ENCODE data around the gene CTDP1.

The CTDP1 gene, protein sequence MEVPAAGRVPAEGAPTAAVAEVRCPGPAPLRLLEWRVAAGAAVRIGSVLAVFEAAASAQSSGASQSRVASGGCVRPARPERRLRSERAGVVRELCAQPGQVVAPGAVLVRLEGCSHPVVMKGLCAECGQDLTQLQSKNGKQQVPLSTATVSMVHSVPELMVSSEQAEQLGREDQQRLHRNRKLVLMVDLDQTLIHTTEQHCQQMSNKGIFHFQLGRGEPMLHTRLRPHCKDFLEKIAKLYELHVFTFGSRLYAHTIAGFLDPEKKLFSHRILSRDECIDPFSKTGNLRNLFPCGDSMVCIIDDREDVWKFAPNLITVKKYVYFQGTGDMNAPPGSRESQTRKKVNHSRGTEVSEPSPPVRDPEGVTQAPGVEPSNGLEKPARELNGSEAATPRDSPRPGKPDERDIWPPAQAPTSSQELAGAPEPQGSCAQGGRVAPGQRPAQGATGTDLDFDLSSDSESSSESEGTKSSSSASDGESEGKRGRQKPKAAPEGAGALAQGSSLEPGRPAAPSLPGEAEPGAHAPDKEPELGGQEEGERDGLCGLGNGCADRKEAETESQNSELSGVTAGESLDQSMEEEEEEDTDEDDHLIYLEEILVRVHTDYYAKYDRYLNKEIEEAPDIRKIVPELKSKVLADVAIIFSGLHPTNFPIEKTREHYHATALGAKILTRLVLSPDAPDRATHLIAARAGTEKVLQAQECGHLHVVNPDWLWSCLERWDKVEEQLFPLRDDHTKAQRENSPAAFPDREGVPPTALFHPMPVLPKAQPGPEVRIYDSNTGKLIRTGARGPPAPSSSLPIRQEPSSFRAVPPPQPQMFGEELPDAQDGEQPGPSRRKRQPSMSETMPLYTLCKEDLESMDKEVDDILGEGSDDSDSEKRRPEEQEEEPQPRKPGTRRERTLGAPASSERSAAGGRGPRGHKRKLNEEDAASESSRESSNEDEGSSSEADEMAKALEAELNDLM

DNA sequence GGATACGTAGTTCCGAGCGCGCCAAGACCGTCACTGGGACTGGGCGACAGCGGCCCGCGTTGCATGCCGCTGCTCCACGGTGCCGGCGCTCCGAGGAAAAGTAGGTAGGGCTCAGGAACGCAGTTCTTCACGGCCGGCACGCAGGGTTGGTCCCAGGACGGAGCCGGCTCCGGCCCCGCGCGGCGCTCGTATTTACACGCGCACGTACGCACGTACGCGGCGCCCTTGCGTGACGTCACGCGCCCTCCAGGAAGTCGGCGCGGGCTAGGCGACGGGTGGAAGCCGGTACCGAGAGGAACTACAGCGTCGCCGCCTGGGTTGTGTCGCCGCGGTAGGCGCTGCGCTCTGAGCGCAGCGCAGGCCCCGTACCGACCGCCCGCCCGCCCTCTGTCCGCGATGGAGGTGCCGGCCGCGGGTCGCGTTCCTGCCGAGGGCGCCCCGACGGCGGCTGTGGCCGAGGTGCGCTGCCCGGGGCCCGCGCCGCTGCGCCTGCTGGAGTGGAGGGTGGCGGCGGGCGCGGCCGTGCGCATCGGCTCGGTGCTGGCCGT is at the start of gene CTDP1:
Gene CTDP1 (plus strand): TSS at position 252 of the 548 bp plus-strand sequence. CDS start 145 bp downstream, at position 397.
- DNase-seq: peak; percentile 89 to 91

DNA sequence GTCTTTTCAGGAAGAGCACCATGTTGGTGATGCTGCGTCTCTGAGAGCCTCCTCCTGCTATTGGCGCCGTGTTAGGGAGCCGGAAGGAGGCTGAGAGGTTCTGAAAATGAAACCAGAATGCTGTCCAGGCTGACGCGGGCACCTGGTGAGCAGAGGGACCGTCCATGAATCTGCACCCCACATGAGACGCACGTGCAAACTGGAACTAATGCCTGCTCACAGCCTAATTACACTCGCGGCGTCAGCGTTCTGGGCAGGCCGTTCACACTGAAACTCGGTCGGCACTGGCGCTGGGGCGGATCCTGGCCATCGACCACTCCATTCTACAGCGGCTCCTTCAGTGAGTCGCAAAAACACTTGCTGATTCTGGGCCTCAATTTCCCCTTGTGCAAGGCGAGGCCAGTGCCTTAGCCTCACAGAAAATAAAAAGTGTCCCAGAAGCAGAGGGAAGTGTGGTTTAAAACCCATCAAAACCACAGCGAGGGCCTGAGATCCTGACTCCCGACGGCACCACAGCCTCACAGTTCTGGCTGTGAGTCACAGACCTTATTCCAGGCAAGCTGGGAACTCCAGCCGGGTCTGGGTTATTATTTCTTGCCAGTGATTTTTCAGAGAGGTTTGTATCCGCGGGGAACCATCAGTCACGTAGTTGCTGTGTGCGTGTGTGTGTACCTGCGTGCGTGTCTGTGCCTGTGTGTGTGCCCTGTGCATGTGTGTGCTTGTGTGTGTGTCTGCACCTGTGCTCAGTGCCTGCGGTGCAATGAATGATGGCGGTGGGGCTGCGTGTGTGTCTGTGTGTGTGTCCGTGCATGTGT is 49.1 kb upstream of the CTDP1 start:
- DNase-seq: no peak

DNA sequence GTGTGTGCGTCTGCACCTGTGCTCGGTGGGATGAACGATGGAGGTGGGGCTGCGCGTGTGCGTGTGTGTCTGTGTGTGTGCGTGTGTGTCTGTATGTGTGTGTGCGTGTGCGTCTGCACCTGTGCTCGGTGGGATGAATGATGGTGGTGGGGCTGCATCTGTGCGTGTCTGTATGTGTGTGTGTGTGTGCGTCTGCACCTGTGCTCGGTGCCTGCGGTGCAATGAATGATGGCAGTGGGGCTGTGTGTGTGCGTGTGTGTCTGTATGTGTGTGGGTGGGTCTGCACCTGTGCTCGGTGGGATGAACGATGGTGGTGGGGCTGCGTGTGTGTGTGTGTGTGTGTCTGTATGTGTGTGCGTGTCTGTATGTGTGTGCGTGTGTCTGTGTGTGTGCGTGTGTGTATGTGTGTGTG is 48.5 kb upstream of the CTDP1 start:
- DNase-seq: no peak

DNA sequence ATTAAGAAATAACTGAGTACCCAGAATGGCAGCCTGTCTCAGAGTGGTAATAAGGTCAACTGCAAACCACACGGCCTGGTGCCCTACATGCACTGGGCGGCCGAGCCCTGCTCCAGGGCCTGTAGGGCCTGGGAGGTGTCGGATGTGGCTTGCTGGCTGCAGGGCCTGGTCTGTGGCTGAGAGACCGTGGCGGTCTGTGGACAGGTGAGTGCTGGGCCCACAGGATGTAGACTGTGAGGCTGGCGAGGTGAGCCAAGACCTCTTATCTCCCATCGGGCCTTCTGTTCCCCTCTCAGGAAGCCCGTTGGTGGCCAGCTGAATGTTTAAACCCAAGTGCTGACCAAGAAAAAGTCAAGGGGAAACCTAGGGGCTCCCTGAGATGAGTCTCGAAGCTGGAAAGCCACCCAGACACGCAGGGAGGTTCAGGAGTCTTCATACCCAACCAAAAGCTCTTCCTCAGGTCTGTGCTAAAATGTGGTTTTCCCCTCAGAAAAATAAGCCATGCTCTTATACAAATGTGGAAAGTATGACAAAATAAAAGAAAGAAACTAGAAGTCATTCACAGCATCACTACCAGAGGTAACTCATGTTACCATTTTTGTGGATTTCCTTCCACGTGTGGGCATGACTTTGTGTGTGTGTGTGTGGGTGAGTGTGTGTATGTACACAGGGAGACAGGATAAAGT is 47.7 kb upstream of the CTDP1 start:
- DNase-seq: no peak

DNA sequence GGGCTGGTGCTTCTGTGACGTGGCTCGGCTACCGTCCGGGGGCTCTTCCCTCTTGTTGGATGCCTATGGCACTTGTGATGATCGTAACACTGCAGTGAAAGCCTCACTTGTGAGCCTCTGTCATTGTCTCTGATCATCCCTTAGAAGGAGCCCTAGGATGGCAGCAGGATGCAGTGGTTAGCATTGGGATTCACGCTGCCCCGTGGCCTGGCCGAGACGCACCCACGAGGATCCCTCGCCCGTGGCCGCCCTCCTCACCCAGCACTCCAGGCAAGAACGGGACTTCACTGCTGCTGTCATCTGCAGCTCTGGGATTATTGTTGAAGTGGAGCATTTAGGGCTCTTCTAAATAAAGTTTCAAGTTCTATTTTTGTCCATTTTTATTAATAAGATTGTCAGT is 46.8 kb upstream of the CTDP1 start:
- DNase-seq: no peak

DNA sequence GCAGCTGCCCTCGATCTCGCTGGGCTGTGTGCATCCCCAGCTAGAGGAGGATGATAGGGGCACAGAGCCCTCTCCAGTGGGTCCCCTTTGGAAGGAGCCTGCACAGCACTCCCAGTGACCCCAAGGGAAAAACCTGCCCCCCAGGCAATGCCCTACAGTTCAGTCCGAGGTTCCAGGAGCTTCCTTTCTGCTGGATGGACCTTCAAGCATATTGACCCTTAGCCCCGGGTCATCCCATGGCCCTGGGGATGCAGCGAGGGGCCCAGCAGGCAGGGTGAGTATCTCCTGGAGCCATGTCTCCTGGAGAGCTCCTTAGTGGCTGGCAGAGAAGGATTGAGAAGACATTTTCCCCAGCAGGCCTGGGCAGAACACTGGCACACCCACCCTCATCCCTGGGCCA is 45.4 kb upstream of the CTDP1 start:
- no peak for DNase-seq

DNA sequence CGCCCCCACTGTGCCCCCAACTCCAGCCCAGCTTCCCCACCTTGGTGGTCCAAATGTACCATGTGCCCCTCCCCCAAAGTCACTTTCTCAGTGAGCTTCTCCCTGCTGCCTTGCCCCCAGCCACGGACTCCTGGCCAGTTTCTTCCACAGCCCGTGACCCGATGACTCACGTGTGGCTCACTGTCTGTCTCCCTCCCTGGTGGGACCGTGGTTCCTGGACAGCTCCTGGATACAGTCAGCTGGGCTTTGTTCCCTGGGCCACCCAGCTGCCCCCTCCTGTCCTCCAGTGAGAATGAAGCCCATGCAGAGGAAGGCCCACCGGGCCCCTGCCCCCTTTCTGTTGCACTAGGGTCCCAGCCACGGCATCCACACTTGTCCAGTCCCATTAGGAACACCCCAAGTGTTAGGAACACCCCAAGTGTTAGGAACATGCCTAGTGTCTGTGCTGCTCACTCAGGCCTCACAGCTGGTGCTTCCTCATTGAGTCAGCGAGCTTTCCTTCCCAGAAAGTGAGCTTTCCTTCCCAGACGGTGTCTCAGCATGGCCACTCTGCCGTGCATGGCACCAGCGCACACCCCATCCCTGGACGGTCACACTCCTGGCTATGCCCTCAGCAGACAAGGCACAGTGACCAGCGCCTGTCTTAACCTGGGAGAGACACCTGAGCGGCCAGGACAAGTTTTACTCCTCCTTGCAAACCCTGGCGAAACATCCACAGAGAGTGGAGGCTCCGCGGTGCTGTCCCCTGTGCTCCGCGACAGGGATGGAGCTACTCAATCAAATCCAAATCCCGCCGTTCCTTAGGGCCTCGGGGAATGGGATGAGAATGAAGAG is 44.8 kb upstream of the CTDP1 start:
- no peak for DNase-seq

DNA sequence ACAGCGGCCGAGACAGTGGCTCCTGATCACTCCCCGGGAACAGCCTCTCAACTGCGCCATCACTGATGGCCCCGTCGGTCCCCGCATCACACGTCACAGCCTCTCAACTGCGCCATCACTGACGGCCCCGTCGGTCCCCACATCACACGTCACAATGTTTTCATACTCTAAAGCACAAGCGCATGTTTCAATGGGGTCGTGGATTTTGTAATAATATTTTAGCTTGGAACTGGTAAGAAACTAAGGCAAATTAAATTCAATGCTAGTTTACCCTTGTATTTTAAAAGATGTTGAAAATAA is 44.2 kb upstream of the CTDP1 start:
- no peak for DNase-seq

DNA sequence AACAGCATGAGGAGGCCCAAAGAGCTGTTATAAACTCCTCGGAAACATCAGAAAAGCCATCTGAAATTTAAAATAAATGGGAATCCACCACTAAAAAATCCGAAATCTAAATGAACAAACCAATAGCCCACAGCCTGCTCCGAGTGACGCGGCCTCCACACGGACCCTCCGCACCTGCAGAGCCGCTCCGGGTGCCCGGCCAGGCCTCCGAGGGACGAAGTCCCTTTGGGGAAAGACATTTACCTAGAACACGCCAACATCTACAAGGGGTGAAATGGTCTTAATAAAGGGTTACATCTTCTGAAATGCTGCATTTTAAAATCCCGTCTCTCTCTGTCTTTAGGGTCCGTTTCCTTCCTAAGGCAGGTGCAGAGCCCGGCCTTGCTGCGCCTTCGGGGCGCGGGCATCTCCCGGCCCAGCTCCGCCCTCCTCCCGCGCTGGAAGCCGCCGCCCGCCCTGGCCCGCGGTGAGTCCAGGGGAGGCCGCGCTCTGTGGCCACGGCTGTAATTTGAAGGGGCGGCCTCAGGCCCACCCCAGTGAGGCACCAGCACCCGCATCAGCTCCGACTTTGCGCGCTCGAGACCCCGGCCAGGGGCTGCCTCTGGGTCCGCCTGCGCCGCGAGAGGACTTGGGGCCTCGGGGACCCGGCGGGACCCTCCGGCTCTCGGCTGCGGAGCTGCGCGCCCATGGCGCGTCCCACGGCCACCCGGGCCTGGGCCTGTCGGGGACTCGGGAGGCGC is 42.3 kb upstream of the CTDP1 start:
- no peak for DNase-seq

DNA sequence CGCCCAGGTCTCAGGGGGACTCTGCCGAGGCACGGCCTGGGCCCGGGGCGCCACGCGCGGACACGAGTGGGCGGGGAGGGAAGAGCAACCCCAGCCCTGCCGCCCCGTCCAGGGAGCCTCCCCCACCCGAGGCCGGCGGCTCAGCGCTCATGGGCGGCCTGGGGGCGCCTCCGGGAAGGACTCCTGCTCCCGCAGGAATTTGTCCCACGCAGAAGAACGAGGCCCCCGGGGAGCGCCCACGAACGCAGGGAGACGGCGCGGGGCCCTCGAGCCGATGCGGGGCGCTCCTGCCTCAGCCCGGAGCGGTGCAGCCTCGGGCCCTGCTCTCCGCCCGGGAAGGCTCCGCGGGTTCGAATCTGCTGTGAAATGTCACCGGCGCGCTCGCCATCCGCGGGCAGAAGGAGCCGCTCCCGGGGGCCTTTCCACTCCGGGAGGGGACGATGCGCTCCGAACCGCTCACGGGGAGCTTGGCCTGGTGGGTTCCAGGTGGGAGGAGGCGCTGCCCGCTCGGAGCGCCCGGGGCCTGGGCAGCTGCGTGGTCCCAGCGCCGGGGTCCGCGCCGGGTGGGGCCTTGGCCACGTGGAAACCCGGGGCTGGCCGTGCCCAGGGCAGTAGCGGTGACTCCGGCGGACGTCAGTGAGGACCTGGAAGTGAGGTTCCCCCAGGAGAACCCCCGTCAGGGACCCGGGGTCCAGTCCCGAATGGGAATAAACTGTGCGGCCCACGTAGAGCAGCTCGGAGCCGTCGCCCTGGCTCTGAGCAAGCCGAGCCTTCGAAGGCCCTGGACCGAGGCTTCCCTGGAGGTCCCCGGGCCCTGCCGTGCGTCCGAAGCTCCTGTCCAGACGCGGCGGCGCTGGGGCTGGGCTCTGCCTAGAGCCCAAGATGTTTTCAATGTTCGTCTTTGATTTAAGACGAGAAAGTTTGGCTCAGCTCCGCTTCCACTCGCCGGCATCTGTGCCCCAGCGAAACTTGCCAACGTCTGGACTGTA is 41.4 kb upstream of the CTDP1 start:
- no peak for DNase-seq

DNA sequence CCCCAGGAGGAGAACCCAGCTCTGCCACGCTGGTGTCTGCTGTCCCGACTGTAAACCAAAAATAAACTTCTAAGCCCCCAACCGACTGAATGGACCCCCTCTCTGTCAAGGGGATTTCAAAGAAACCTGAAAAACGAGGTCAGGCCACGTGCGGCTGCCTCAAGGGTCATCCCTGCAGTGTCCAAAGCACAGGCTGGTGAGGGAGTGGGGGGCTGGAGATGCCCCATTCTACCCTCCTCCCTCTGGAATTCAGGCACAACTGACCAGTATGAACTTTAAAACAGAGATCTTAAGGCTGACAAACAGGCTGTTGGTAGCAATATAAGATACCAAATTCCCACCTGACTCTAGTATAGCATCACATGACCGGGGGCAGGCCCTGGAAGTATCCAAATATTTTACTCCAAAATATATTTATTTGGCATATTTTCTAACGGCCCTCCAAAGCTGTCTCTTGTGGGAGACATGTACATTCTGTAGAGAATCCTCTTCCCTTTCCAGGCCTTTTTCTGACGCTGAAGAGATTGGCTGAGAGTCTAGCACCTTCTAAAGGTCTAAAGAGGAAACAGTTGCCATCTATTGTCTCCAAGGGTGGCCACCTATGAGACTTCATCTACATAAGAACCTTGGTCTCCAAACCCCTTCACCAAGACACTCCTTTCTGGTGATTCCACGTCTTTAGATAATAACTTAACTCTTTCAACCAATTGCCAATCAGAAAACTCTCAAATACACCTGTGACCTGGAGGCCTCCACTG is 40.4 kb upstream of the CTDP1 start:
- no peak for DNase-seq

DNA sequence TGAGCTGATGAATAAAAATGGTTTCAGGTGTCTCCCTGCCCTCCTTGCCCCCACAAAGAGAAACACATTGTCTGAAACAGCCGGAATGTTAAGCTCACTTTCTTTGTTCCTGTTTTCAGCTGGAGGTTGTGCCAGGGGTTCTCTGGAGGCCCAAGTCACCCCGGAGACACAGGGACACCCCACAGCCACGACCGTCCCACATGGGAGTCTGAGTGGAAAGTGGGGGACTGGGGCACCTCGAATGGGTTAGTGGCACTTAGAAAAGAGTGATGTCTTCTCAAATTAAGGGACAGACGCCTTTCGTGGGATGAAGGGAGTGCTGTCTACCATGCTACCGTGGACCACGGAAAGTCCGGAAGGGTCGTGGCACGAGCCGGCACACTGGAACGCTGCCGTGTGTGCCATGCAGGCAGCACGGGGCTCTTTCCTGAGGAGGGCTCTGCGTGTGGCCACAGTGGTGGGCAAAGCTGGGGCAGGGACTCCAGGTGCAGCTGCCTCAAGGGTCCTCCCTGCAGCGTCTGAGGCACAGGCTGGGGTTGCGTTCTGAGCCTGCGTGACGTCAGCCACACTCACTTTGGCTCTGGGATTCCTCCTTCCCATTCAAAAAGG is 39.4 kb upstream of the CTDP1 start:
- no peak for DNase-seq

DNA sequence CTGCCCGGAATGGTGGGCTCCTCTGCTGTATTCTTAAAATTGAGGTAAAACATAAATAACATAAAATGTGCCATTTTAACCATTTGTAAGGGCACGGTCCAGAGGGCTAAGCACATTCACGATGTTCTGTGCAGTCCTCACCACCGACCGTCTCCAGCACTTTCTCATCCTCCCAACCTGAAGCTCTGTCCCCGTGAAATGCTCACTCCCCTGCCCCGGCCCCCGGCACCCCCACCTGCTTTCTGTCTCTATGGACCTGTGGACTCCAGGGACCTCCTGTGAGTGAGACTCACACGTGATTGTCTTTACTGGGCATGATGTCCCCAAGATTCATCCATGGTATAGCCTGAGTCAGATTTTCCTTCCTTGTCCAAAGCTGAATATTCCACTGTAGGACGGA is 38.7 kb upstream of the CTDP1 start:
- DNase-seq: no peak

DNA sequence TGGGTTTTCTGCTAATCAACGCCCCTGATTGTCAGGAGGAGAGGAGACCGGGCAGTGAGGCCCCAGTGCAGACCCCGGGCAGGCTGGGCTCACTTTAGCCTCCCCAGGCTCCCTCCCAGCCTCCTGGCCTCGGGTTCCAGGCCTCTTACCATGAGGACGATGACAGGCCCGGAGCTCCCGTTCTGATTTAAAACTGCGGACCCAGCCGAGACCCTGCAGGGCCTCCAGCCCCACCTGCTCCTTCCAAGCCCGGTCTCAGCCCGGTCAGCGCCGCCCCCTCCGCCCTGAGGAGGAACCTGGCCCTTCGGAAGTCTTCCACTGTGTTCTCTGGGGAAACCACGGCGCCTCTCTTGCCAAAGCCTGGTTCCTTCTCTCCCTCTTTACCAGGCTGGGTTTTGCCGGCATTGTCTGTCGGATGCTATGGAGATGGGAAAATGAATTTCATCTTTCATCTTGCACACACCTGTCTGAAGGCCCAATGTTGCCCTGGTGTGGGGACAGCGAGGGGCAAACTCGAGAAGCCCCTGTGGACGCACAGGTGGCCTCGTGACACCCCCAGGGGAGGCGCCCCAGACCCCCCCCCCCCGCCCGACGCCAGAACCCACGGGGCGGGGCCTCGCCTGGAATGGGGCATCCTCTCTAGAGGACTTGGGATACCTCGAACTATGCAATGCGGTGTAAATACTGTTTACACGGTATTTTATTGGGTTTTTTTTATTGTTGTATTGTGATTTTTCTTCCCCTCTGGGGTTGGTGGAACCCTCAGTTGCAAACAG is 37.7 kb upstream of the CTDP1 start:
- DNase-seq: no peak

DNA sequence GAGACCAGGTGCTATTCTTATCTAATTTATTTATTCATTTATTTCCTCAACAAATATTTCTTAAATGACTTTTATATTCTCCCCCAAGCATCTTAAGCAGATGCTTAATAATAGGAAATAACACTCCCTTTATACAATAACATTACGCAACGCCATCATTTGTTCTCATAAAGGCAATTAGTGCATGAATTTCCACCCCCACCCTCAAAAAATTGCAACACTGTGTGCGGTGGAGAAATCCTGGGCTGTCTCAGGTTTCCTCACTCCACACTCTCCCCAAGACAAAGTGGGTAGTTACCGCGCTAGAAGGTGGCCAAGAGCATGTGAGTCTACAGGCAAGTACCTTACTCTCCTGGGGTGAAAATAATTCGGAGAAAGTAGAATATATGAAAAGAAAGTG is 37.0 kb upstream of the CTDP1 start:
- DNase-seq: peak in 1 of 2 donors; percentile 57

DNA sequence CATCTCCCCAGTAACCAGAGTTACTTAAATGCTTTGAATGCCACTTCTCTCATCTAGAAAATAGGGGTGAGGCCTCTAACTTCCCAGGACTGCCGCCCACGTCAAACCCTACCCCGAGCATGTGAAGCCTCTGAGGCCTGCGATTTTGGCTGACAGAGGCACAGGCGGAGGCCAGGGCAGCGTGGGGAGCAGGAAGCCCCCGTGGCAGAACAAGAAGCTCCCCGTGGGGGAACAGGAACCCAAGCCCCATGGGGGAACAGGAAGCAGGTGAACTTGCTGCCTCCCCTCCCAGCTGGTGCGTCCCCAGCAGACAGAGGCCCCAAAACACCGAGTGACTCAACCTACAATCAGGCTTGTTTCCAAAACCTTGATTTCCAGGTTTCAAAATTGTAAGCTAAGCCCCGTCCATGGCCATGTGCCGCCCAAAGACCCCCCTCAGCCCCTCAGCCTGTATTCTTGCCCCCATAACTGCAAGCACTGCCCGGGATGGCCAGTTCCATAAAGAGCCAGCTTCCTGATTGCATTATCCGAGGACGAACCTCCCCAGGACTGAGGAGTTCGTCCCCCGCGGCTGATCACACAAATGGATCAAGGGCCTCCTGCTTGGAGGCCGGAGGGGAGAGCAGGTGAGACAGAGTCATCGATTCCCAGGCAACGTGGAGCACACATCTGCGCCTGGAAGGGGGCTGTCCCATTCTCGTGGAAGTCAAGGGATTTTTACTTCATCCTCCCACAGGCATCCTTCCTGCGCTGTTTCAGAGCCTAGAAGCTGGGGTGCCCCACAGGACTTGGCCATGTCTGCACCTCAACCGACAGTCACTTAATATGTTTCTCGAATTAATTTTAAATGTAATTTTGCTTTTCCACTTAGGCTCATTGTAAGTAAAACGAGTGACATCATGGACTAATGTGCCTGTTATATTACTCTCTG is 36.3 kb upstream of the CTDP1 start:
- DNase-seq: peak in 1 of 2 donors; percentile 59

Measured in CD4-positive, alpha-beta T cell treated with Interleukin-1 beta for 1 hour (primary cell).